HepG2 (cell line): ENCODE data around the gene L2HGDH. TPM values are rescaled to one million over a fixed set of nuclear protein-coding genes. Genes with fewer than 3 reads are reported as not detected.

Source experiments
- ATAC-seq: fragments of 200-7000 bp; cut with Tn5 transposase; 3 replicates; pipeline ENCODE4 v1.9.1; 2020; ENCODE audit warnings: mild to moderate bottlenecking, moderate library complexity
- BruUV-seq: library from RNA; stranded (reverse); fragments of 400-500 nt; replicated peaks from 2 replicates; lab custom pipeline; 2021; lab: Mats Ljungman, UMichigan
- CTCF ChIA-PET: fragments of 300-600 bp; formaldehyde crosslinking; extraction: SDS; loops from one replicate; lab custom pipeline; 2021; ENCODE audit warnings: low total read pairs, inconsistent platforms, low intra/inter-chr PET ratio; lab: Yijun Ruan, JAX
- POLR2A ChIA-PET: fragments of 350-600 bp; sonication (Branson Sonifier 250); formaldehyde crosslinking; loops from one replicate; lab custom pipeline; 2020; ENCODE audit warnings: antibody characterized with exemption, inconsistent platforms; lab: Yijun Ruan, JAX
- DNase-seq: peaks from one replicate; pipeline ENCODE4 v3.0.0-alpha.2; 2015; ENCODE audit warnings: low spot score
- FAIRE-seq: peaks from 3 replicates; lab custom pipeline; 2011; peaks lifted over from hg19 to GRCh38; lab: Jason Lieb, UNC
- H2AFZ ChIP-seq: one replicate; pipeline ENCODE4 v1.6.1; 2011; ENCODE audit warnings: low read length, inconsistent platforms
- H3K27ac ChIP-seq: fragments of 300-600 bp; 3 replicates; pipeline ENCODE4 v1.8.0; 2011; ENCODE audit warnings: mixed run types, mild to moderate bottlenecking, mixed read lengths, low read length, inconsistent platforms; ENCODE audit not compliant: insufficient read depth; ENCODE audit errors: extremely low read length
- H3K27me3 ChIP-seq, 2 experiments: fragments of 200-600 bp in 1 of 2; 2 replicates in 1 of 2; 3 replicates in 1 of 2; pipeline versions ENCODE4 v1.6.0 to v1.8.0; 2011; ENCODE audit warnings: low read length in 2 of 2, mild to moderate bottlenecking in 2 of 2, moderate library complexity in 2 of 2, inconsistent platforms in 1 of 2; ENCODE audit not compliant: insufficient read depth in 2 of 2, control insufficient read depth in 1 of 2
- H3K36me3 ChIP-seq, 2 experiments: fragments of 200-600 bp in 1 of 2; replicated peaks in 1 of 2; 2 replicates in 1 of 2; 3 replicates in 1 of 2; pipeline versions ENCODE4 v1.5.1 to v1.8.0; 2011; ENCODE audit warnings: low read length in 2 of 2, inconsistent platforms in 1 of 2; ENCODE audit not compliant: insufficient read depth in 2 of 2, control insufficient read depth in 1 of 2
- H3K4me1 ChIP-seq: 2 replicates; pipeline ENCODE4 v1.5.1; 2012; ENCODE audit warnings: low read length, inconsistent platforms; ENCODE audit not compliant: insufficient read depth
- H3K4me2 ChIP-seq: 2 replicates; pipeline ENCODE4 v1.6.0; 2011; ENCODE audit warnings: low read depth, low read length, inconsistent platforms
- H3K4me3 ChIP-seq, 3 experiments: fragments of 200-600 bp in 1 of 3; sonication (generic), shearing (Covaris generic) in 1 of 3; replicated peaks in 1 of 3; 2 replicates each; pipeline ENCODE4 v1.5.1; 2011 to 2016; ENCODE audit warnings: low read length in 3 of 3, inconsistent platforms in 2 of 3, low read depth in 2 of 3, mild to moderate bottlenecking in 2 of 3, control low read depth in 1 of 3, mixed read lengths in 1 of 3; ENCODE audit not compliant: insufficient read depth in 1 of 3
- H3K79me2 ChIP-seq: one replicate; pipeline ENCODE4 v1.6.1; 2011; ENCODE audit warnings: low read length, inconsistent platforms; ENCODE audit not compliant: insufficient read depth
- H3K9ac ChIP-seq: 2 replicates; pipeline ENCODE4 v1.6.0; 2011; ENCODE audit warnings: mild to moderate bottlenecking, low read depth, low read length, inconsistent platforms; ENCODE audit not compliant: insufficient read depth
- H3K9me3 ChIP-seq: 2 replicates; pipeline ENCODE4 v1.5.1; 2012; ENCODE audit warnings: mild to moderate bottlenecking, low read length
- H4K20me1 ChIP-seq: 2 replicates; pipeline ENCODE4 v1.6.0; 2011; ENCODE audit warnings: inconsistent platforms, mild to moderate bottlenecking, low read length, moderate library complexity; ENCODE audit not compliant: insufficient read depth
- EZH2 ChIP-seq: conservative IDR thresholded peaks from 2 replicates; pipeline ENCODE4 v1.6.1; 2012; ENCODE audit warnings: mild to moderate bottlenecking, low read depth, low read length, moderate library complexity
- HNF4A ChIP-seq: sonication (generic); formaldehyde crosslinking; IDR thresholded peaks from 2 replicates; pipeline ENCODE4 v1.4.0; 2020; ENCODE audit warnings: missing genetic modification reagents
- MLLT10 ChIP-seq: sonication (generic); formaldehyde crosslinking; IDR thresholded peaks from 2 replicates; pipeline ENCODE4 v1.4.0; 2020; ENCODE audit warnings: missing genetic modification reagents
- NR2F2 ChIP-seq: IDR thresholded peaks from 2 replicates; pipeline ENCODE4 v1.6.1; 2012; ENCODE audit warnings: low read depth, inconsistent platforms, borderline replicate concordance
- ZFP36L1 ChIP-seq: sonication (generic); formaldehyde crosslinking; IDR thresholded peaks from 2 replicates; pipeline ENCODE4 v1.8.0; 2022; ENCODE audit warnings: mild to moderate bottlenecking, missing genetic modification reagents, moderate library complexity
- ZNF614 ChIP-seq: IDR thresholded peaks from 2 replicates; pipeline ENCODE4 v1.6.1; 2018; ENCODE audit warnings: missing biosample characterization, missing genetic modification reagents, inconsistent platforms, borderline replicate concordance
- ZNF737 ChIP-seq: sonication (generic); formaldehyde crosslinking; IDR thresholded peaks from 2 replicates; pipeline ENCODE4 v1.5.0; 2020; ENCODE audit warnings: missing genetic modification reagents, mild to moderate bottlenecking, borderline replicate concordance
- WGBS: methylation state at CpG from one replicate; pipeline ENCODE4 v1.1.6; 2017; ENCODE audit warnings: low lambda C conversion rate; 5-methylcytosine and 5-hydroxymethylcytosine counted together
- in situ Hi-C: cut with HindIII; loops from 2 replicates; pipeline ENCODE4 v1.10.0; 2017; ENCODE audit warnings: low pct_unique_long_range_greater_than_20kb; ENCODE audit not compliant: extremely low pct_ligation_motif_present
- intact Hi-C: fragments of 100-400 bp; cut with micrococcal nuclease; formaldehyde crosslinking; loops from one replicate; pipeline ENCODE4 v1.10.0; 2022; ENCODE audit not compliant: unreplicated experiment
- polyA plus RNA-seq, 8 experiments: library from polyadenylated mRNA; depleted of rRNA in 3 of 8; stranded (reverse) in 7 of 8; unstranded in 1 of 8; fragments of >200 nt; fragmentation: Illumina TruSeq in 4 of 8; extraction: Trizol in 4 of 8; gene quantifications; 2 replicates each; pipeline versions ENCODE4 v1.2.1 to v1.2.3, GENCODE V29; 2011 to 2016; ENCODE audit warnings: low read depth in 4 of 8, missing spikeins in 1 of 8, mixed read lengths in 1 of 8; ENCODE audit not compliant: insufficient read depth in 1 of 8
- total RNA-seq, 5 experiments: library from RNA; depleted of rRNA; stranded (reverse); fragments of >200 nt; fragmentation: Illumina TruSeq; extraction: Trizol; gene quantifications; 2 replicates each; pipeline ENCODE4 v1.2.3, GENCODE V29; 2016; ENCODE audit warnings: low read depth in 1 of 5
- TF ChIP-seq, protein P1 (sequence below): sonication (generic); formaldehyde crosslinking; IDR thresholded peaks from 2 replicates; pipeline ENCODE4 v1.5.0; 2020; ENCODE audit warnings: mild to moderate bottlenecking, low read depth, missing genetic modification reagents, borderline replicate concordance
- TF ChIP-seq, protein P2 (sequence below): sonication (generic); formaldehyde crosslinking; IDR thresholded peaks from 2 replicates; pipeline ENCODE4 v1.4.0; 2020; ENCODE audit warnings: missing genetic modification reagents
- TF ChIP-seq, protein P3 (sequence below): sonication (generic); formaldehyde crosslinking; conservative IDR thresholded peaks from 2 replicates; pipeline ENCODE4 v1.4.0; 2020; ENCODE audit warnings: missing genetic modification reagents
- TF ChIP-seq, protein P4 (sequence below): sonication (generic); formaldehyde crosslinking; IDR thresholded peaks from 2 replicates; pipeline ENCODE4 v1.5.0; 2020; ENCODE audit warnings: mild to moderate bottlenecking, missing genetic modification reagents

L2HGDH gene
- total and polyA plus RNA-seq, 2 of the 13 experiments (the other 11 are each of a cell fraction or from before 2014, with no cell fraction given), result 3.3 to 5.0 TPM

DNA sequence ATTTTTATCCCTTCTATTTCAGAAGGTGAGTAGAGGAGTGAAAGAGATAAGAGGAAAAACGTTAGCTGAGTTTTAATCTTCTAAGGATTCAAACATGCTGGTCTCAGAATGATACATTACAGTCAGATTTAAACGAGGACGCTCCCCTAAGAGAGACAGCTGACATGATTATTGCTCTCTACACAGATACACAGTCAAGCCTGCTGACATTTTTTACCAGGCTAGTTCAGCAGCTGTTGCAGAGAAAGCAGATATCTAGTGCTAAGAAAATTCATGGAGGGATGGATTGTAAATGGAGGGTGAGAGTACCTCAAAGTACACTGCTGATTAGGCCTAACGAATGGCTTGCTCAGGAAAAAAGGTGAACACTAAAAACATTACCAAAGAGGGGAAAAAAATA, 48.7 kb downstream of the L2HGDH start:
- ChIA-PET CTCF (no interaction called here), POLR2A (no interaction called here)
- no peak overlapping the region for H2AFZ ChIP-seq
- DNase-seq, result no peak
- no peak for FAIRE-seq
- H3K4me3 ChIP-seq, result no peak overlapping the region
- H3K79me2 ChIP-seq, result no peaks in the 10 kb centered on the region
- no peaks in the 10 kb centered on the region for H3K9me3 ChIP-seq
- H3K27me3 ChIP-seq, result no peaks in the 10 kb centered on the region
- H3K9ac ChIP-seq, result no peak overlapping the region
- ATAC-seq, result no peak
- BruUV-seq, result no TSS peak
- 0 out of 5 replicates have a peak, but pooled peaks cover 0 to 2% of the 10 kb centered on the region in 2 experiments for H3K36me3 ChIP-seq
- no peak overlapping the region for H3K27ac ChIP-seq
- TF ChIP-seq MLLT10 (CRISPR knock-in tag) (no peak), HNF4A (CRISPR knock-in tag) (no peak), ZNF737 (CRISPR knock-in tag) (no peak), ZNF614 (no peak), NR2F2 (no peak), EZH2 (no peak), ZFP36L1 (no peak)
- TF ChIP-seq, protein P1, sequence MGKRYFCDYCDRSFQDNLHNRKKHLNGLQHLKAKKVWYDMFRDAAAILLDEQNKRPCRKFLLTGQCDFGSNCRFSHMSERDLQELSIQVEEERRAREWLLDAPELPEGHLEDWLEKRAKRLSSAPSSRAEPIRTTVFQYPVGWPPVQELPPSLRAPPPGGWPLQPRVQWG (CRISPR knock-in tag), result no peak
- TF ChIP-seq, protein P2, sequence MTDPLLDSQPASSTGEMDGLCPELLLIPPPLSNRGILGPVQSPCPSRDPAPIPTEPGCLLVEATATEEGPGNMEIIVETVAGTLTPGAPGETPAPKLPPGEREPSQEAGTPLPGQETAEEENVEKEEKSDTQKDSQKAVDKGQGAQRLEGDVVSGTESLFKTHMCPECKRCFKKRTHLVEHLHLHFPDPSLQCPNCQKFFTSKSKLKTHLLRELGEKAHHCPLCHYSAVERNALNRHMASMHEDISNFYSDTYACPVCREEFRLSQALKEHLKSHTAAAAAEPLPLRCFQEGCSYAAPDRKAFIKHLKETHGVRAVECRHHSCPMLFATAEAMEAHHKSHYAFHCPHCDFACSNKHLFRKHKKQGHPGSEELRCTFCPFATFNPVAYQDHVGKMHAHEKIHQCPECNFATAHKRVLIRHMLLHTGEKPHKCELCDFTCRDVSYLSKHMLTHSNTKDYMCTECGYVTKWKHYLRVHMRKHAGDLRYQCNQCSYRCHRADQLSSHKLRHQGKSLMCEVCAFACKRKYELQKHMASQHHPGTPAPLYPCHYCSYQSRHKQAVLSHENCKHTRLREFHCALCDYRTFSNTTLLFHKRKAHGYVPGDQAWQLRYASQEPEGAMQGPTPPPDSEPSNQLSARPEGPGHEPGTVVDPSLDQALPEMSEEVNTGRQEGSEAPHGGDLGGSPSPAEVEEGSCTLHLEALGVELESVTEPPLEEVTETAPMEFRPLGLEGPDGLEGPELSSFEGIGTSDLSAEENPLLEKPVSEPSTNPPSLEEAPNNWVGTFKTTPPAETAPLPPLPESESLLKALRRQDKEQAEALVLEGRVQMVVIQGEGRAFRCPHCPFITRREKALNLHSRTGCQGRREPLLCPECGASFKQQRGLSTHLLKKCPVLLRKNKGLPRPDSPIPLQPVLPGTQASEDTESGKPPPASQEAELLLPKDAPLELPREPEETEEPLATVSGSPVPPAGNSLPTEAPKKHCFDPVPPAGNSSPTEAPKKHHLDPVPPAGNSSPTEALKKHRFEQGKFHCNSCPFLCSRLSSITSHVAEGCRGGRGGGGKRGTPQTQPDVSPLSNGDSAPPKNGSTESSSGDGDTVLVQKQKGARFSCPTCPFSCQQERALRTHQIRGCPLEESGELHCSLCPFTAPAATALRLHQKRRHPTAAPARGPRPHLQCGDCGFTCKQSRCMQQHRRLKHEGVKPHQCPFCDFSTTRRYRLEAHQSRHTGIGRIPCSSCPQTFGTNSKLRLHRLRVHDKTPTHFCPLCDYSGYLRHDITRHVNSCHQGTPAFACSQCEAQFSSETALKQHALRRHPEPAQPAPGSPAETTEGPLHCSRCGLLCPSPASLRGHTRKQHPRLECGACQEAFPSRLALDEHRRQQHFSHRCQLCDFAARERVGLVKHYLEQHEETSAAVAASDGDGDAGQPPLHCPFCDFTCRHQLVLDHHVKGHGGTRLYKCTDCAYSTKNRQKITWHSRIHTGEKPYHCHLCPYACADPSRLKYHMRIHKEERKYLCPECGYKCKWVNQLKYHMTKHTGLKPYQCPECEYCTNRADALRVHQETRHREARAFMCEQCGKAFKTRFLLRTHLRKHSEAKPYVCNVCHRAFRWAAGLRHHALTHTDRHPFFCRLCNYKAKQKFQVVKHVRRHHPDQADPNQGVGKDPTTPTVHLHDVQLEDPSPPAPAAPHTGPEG (CRISPR knock-in tag), result no peak
- TF ChIP-seq, protein P3, sequence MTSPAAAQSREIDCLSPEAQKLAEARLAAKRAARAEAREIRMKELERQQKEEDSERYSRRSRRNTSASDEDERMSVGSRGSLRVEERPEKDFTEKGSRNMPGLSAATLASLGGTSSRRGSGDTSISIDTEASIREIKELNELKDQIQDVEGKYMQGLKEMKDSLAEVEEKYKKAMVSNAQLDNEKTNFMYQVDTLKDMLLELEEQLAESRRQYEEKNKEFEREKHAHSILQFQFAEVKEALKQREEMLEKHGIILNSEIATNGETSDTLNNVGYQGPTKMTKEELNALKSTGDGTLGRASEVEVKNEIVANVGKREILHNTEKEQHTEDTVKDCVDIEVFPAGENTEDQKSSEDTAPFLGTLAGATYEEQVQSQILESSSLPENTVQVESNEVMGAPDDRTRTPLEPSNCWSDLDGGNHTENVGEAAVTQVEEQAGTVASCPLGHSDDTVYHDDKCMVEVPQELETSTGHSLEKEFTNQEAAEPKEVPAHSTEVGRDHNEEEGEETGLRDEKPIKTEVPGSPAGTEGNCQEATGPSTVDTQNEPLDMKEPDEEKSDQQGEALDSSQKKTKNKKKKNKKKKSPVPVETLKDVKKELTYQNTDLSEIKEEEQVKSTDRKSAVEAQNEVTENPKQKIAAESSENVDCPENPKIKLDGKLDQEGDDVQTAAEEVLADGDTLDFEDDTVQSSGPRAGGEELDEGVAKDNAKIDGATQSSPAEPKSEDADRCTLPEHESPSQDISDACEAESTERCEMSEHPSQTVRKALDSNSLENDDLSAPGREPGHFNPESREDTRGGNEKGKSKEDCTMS (CRISPR knock-in tag), result no peak
- TF ChIP-seq, protein P4, sequence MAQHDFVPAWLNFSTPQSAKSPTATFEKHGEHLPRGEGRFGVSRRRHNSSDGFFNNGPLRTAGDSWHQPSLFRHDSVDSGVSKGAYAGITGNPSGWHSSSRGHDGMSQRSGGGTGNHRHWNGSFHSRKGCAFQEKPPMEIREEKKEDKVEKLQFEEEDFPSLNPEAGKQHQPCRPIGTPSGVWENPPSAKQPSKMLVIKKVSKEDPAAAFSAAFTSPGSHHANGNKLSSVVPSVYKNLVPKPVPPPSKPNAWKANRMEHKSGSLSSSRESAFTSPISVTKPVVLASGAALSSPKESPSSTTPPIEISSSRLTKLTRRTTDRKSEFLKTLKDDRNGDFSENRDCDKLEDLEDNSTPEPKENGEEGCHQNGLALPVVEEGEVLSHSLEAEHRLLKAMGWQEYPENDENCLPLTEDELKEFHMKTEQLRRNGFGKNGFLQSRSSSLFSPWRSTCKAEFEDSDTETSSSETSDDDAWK (CRISPR knock-in tag), result no peak
- H4K20me1 ChIP-seq, result no peaks in the 10 kb centered on the region
- no peak overlapping the region for H3K4me2 ChIP-seq
- no peaks in the 10 kb centered on the region for H3K4me1 ChIP-seq
- in situ Hi-C loops (no loop called here), intact Hi-C loops (no loop called here)
- 80% methylated on average over 4 of the region's 4 CpGs for WGBS
